Measurements from ENCODE around the gene ITGA2B. TPM values are rescaled to one million over a fixed set of nuclear protein-coding genes. Genes with fewer than 3 reads are reported as not detected.

The ITGA2B gene
- total and polyA plus RNA-seq, 2 of the 13 experiments (the other 11 are each of a cell fraction or from before 2014, with no cell fraction given) = 0.38 to 1.1 TPM

DNA sequence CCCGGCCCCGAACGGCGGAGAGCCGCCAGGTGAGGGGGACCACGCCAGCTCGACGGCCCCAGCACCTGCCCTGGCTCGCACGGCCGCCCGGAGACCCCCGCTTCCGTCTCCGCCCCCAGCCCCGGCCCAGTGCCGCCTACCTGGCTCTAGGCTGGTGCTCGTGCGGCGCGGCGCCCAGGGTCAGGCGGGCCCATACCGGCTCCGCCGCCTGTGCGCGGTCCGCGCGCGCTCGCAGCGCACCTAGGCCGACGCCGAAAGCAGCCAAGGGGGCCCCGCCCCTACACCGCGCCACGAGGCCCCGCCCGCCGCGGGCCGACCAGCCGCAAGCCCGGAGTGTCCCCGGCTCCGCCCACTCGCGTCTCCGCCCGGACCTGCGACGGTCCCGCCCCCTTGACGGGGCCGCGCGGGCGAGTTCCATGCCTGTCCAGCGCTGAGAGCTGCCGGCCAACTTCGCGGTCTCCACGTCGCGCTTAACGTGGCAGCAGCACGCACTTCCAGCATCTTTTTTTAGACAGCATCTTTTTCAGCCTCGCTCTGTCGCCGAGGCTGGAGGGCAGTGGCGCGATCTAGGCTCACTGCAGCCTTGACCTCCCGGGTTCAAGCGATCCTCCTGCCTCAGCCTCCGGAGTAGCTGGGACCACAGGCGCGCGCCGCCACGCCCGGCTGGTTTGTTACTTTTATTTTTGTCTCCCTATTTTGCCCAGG, 64.7 kb downstream of the ITGA2B start, which contains the start of gene SLC25A39 (continued):
- peak; percentile 95 for TF ChIP-seq ZFX (CRISPR knock-in tag; IDR thresholded peaks at IDR 0.05; ENCODE audit: low read depth)
- TF ChIP-seq, protein P1, sequence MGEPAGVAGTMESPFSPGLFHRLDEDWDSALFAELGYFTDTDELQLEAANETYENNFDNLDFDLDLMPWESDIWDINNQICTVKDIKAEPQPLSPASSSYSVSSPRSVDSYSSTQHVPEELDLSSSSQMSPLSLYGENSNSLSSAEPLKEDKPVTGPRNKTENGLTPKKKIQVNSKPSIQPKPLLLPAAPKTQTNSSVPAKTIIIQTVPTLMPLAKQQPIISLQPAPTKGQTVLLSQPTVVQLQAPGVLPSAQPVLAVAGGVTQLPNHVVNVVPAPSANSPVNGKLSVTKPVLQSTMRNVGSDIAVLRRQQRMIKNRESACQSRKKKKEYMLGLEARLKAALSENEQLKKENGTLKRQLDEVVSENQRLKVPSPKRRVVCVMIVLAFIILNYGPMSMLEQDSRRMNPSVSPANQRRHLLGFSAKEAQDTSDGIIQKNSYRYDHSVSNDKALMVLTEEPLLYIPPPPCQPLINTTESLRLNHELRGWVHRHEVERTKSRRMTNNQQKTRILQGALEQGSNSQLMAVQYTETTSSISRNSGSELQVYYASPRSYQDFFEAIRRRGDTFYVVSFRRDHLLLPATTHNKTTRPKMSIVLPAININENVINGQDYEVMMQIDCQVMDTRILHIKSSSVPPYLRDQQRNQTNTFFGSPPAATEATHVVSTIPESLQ (CRISPR knock-in tag; conservative IDR thresholded peaks at IDR 0.05) = no peak
- TF ChIP-seq POLR2G (IDR thresholded peaks at IDR 0.05; ENCODE audit: low read depth, low read length) = peak; percentile 77
- TF ChIP-seq DNMT1 (CRISPR knock-in tag; IDR thresholded peaks at IDR 0.05) = peak; percentile 37; the same call in 1 of the 2 replicates
- no peak for TF ChIP-seq ZNF350 (CRISPR knock-in tag; IDR thresholded peaks at IDR 0.05; ENCODE audit: borderline replicate concordance, low read depth)
- 0 out of 2 replicates have a peak, but pooled peaks have one; percentile 70 for TF ChIP-seq ZSCAN22 (CRISPR knock-in tag; IDR thresholded peaks at IDR 0.05)
- TF ChIP-seq, protein P2, sequence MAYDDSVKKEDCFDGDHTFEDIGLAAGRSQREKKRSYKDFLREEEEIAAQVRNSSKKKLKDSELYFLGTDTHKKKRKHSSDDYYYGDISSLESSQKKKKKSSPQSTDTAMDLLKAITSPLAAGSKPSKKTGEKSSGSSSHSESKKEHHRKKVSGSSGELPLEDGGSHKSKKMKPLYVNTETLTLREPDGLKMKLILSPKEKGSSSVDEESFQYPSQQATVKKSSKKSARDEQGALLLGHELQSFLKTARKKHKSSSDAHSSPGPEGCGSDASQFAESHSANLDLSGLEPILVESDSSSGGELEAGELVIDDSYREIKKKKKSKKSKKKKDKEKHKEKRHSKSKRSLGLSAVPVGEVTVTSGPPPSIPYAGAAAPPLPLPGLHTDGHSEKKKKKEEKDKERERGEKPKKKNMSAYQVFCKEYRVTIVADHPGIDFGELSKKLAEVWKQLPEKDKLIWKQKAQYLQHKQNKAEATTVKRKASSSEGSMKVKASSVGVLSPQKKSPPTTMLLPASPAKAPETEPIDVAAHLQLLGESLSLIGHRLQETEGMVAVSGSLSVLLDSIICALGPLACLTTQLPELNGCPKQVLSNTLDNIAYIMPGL (CRISPR knock-in tag; IDR thresholded peaks at IDR 0.05; ENCODE audit: borderline replicate concordance in 1 of 2, low read depth in 1 of 2) = peak; percentile 44 to 54; a peak in 3 of 4 replicates
- no peak; the same call in 1 of the 2 replicates for TF ChIP-seq ZNF34 (CRISPR knock-in tag; IDR thresholded peaks at IDR 0.05; ENCODE audit: borderline replicate concordance)
- no peak for TF ChIP-seq NFRKB (IDR thresholded peaks at IDR 0.05)
- no peak for TF ChIP-seq ZNF567 (CRISPR knock-in tag; IDR thresholded peaks at IDR 0.05; ENCODE audit: borderline replicate concordance)
- TF ChIP-seq SMYD3 (CRISPR knock-in tag; IDR thresholded peaks at IDR 0.05) = no peak
- TF ChIP-seq ZNF547 (CRISPR knock-in tag; IDR thresholded peaks at IDR 0.05) = peak; percentile 42; the same call in 1 of the 2 replicates
- TF ChIP-seq, protein P3, sequence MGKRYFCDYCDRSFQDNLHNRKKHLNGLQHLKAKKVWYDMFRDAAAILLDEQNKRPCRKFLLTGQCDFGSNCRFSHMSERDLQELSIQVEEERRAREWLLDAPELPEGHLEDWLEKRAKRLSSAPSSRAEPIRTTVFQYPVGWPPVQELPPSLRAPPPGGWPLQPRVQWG (CRISPR knock-in tag; IDR thresholded peaks at IDR 0.05; ENCODE audit: borderline replicate concordance, low read depth) = no peak
- peak; percentile 45 for TF ChIP-seq TEAD3 (CRISPR knock-in tag; optimal IDR thresholded peaks at IDR 0.05; ENCODE audit: borderline replicate concordance)
- TF ChIP-seq ZZZ3 (CRISPR knock-in tag; IDR thresholded peaks at IDR 0.05; ENCODE audit: borderline replicate concordance) = no peak; the same call in 1 of the 2 replicates
- TF ChIP-seq CENPX (CRISPR knock-in tag; IDR thresholded peaks at IDR 0.05) = no peak
- peak; percentile 92 for TF ChIP-seq ATF7-NPFF (CRISPR knock-in tag; IDR thresholded peaks at IDR 0.05; ENCODE audit: low read depth)
- TF ChIP-seq ZKSCAN1 (IDR thresholded peaks at IDR 0.05; ENCODE audit: low read length) = no peak
- TF ChIP-seq, protein P4, sequence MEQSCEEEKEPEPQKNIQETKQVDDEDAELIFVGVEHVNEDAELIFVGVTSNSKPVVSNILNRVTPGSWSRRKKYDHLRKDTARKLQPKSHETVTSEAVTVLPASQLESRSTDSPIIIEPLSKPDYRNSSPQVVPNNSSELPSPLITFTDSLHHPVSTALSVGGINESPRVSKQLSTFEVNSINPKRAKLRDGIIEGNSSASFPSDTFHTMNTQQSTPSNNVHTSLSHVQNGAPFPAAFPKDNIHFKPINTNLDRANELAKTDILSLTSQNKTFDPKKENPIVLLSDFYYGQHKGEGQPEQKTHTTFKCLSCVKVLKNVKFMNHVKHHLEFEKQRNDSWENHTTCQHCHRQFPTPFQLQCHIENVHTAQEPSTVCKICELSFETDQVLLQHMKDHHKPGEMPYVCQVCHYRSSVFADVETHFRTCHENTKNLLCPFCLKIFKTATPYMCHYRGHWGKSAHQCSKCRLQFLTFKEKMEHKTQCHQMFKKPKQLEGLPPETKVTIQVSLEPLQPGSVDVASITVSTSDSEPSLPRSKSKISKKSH (CRISPR knock-in tag; IDR thresholded peaks at IDR 0.05; ENCODE audit: borderline replicate concordance) = no peak
- TF ChIP-seq ZNF720 (CRISPR knock-in tag; IDR thresholded peaks at IDR 0.05) = no peak
- no peak for TF ChIP-seq ZNF382 (CRISPR knock-in tag; IDR thresholded peaks at IDR 0.05; ENCODE audit: borderline replicate concordance)
- TF ChIP-seq, protein P5, sequence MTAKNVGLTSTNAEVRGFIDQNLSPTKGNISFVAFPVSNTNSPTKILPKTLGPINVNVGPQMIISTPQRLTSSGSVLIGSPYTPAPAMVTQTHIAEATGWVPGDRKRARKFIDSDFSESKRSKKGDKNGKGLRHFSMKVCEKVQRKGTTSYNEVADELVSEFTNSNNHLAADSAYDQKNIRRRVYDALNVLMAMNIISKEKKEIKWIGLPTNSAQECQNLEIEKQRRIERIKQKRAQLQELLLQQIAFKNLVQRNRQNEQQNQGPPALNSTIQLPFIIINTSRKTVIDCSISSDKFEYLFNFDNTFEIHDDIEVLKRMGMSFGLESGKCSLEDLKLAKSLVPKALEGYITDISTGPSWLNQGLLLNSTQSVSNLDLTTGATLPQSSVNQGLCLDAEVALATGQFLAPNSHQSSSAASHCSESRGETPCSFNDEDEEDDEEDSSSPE (CRISPR knock-in tag; IDR thresholded peaks at IDR 0.05) = peak; percentile 76
- peak; percentile 67; the same call in 1 of the 2 replicates for TF ChIP-seq JDP2 (CRISPR knock-in tag; IDR thresholded peaks at IDR 0.05; ENCODE audit: borderline replicate concordance)
